ENCODE results near the gene CRMP1. TPM values are rescaled to one million over a fixed set of nuclear protein-coding genes. Genes with fewer than 3 reads are reported as not detected.

The CRMP1 gene
- total and polyA plus RNA-seq, 12 donors: 0.18 to 17.7 (median 4.8) TPM

GRCh38 chr4:5787311-5787710 is 105.6 kb downstream of the CRMP1 start:
- DNase-seq: peak in 1 of 7 donors; percentile 18
- Histone ChIP-seq H3K27me3 (no peaks in the 10 kb centered on the region), H3K9me3 (replicated peaks in 1 of 3) (no peaks in the 10 kb centered on the region), H3K27ac (no peak overlapping the region), H3K4me3 (no peak overlapping the region), H3K36me3 (replicated peaks in 1 of 2) (no peaks in the 10 kb centered on the region), H3K4me1 (replicated peaks in 1 of 2) (no peaks in the 10 kb centered on the region)
- TF ChIP-seq POLR2A (IDR thresholded peaks at IDR 0.05) (no peak), CTCF (IDR thresholded peaks at IDR 0.05) (no peak)
- 96 to 99% (median 98%) methylated on average over 8 of the region's 8 CpGs for WGBS, 4 donors
- intact Hi-C loops (cut with DNase I): no loop called here

GRCh38 chr4:5785806-5786680 is 106.8 kb downstream of the CRMP1 start:
- no peaks in the 10 kb centered on the region for H3K4me1 ChIP-seq (replicated peaks in 1 of 2)
- TF ChIP-seq POLR2A (IDR thresholded peaks at IDR 0.05) (no peak), CTCF (IDR thresholded peaks at IDR 0.05) (no peak)
- 80 to 88% (median 85%) methylated on average over 9 of the region's 9 CpGs for WGBS, 4 donors
- H3K9me3 ChIP-seq (replicated peaks in 1 of 3): no peaks in the 10 kb centered on the region
- H3K4me3 ChIP-seq: no peak overlapping the region
- H3K27ac ChIP-seq: no peak overlapping the region
- intact Hi-C loops (cut with DNase I): no loop called here
- H3K36me3 ChIP-seq (replicated peaks in 1 of 2): no peaks in the 10 kb centered on the region
- DNase-seq: peak in 1 of 7 donors; percentile 35
- H3K27me3 ChIP-seq: no peaks in the 10 kb centered on the region

GRCh38 chr4:5784960-5785611 is 107.8 kb downstream of the CRMP1 start:
- Histone ChIP-seq H3K27me3 (no peaks in the 10 kb centered on the region), H3K4me1 (replicated peaks in 1 of 2) (no peaks in the 10 kb centered on the region), H3K4me3 (no peak overlapping the region), H3K36me3 (replicated peaks in 1 of 2) (no peaks in the 10 kb centered on the region), H3K9me3 (replicated peaks in 1 of 3) (no peaks in the 10 kb centered on the region), H3K27ac (no peak overlapping the region)
- intact Hi-C loops (cut with DNase I): no loop called here
- DNase-seq: peak in 1 of 7 donors; percentile 20
- TF ChIP-seq CTCF (IDR thresholded peaks at IDR 0.05) (no peak), POLR2A (IDR thresholded peaks at IDR 0.05) (no peak)
- WGBS, 4 donors: 81 to 93% (median 90%) methylated on average over 9 of the region's 9 CpGs

- peak in 1 of 7 donors; percentile 13 for DNase-seq
- no peak for TF ChIP-seq CTCF (IDR thresholded peaks at IDR 0.05)
- no peak for TF ChIP-seq POLR2A (IDR thresholded peaks at IDR 0.05)
- intact Hi-C loops (cut with DNase I): no loop called here
- Histone ChIP-seq H3K4me3 (no peak overlapping the region), H3K4me1 (replicated peaks in 1 of 2) (no peaks in the 10 kb centered on the region), H3K9me3 (replicated peaks in 1 of 3) (no peaks in the 10 kb centered on the region), H3K27ac (no peak overlapping the region), H3K36me3 (replicated peaks in 1 of 2) (no peaks in the 10 kb centered on the region), H3K27me3 (no peaks in the 10 kb centered on the region)
- WGBS, 4 donors: 86 to 93% (median 89%) methylated on average over 6 of the region's 6 CpGs
Observed at GRCh38 chr4:5784021-5784420, 108.9 kb downstream of the CRMP1 start.

Measured in adrenal gland (tissue), 12 donors.